IMR-90 (cell line): ENCODE data around the gene VPS33A. TPM values are rescaled to one million over a fixed set of nuclear protein-coding genes. Genes with fewer than 3 reads are reported as not detected.
"Not testable (repeated sequence)": the region's sequence is repeated elsewhere in the genome, so short reads cannot be mapped to it uniquely, and the experiment has no call there.

Experiments
- ATAC-seq: fragments of 200-7000 bp; cut with Tn5 transposase; 2 replicates; pipeline ENCODE4 v1.9.1; 2020; ENCODE audit warnings: low read depth, mild to moderate bottlenecking, moderate library complexity
- BruUV-seq: library from RNA; stranded (reverse); fragments of 400-500 nt; replicated peaks from 2 replicates; lab custom pipeline; 2021; lab: Mats Ljungman, UMichigan
- CTCF ChIA-PET: fragments of 300-600 bp; formaldehyde crosslinking; extraction: SDS; loops from one replicate; lab custom pipeline; 2021; ENCODE audit warnings: antibody characterized with exemption; lab: Yijun Ruan, JAX
- POLR2A ChIA-PET: fragments of 300-600 bp; sonication (Branson Sonifier 250); formaldehyde crosslinking; loops from one replicate; lab custom pipeline; 2022; ENCODE audit warnings: antibody characterized with exemption; ENCODE audit not compliant: unreplicated experiment; lab: Charles Lee
- DNase-seq: peaks from one replicate; pipeline ENCODE4 v3.0.0; 2013
- H2AFZ ChIP-seq: replicated peaks from 2 replicates; pipeline ENCODE3; 2013; ENCODE audit warnings: low read length, mild to moderate bottlenecking; ENCODE audit not compliant: poor library complexity
- H2AK5ac ChIP-seq: 2 replicates; pipeline ENCODE4 v1.6.1; 2013; ENCODE audit warnings: low read depth, low read length, inconsistent platforms
- H2AK9ac ChIP-seq: replicated peaks from 2 replicates; pipeline ENCODE3; 2013; ENCODE audit warnings: mild to moderate bottlenecking, low read depth, low read length, moderate library complexity; ENCODE audit not compliant: poor library complexity
- H2BK120ac ChIP-seq: 2 replicates; pipeline ENCODE4 v1.6.1; 2013; ENCODE audit warnings: low read depth, low read length, inconsistent platforms
- H2BK15ac ChIP-seq: 3 replicates; pipeline ENCODE4 v1.6.1; 2013; ENCODE audit warnings: low read depth, low read length, inconsistent platforms
- H2BK20ac ChIP-seq: 2 replicates; pipeline ENCODE4 v1.6.1; 2013; ENCODE audit warnings: low read depth, mild to moderate bottlenecking, inconsistent platforms, low read length, moderate library complexity
- H2BK5ac ChIP-seq: 2 replicates; pipeline ENCODE4 v1.6.1; 2013; ENCODE audit warnings: mild to moderate bottlenecking, low read depth, low read length, inconsistent platforms; ENCODE audit not compliant: poor library complexity, severe bottlenecking
- H3K14ac ChIP-seq: replicated peaks from 2 replicates; pipeline ENCODE4 v1.6.1; 2013; ENCODE audit warnings: low read depth, low read length, inconsistent platforms
- H3K18ac ChIP-seq: 2 replicates; pipeline ENCODE4 v1.6.1; 2013; ENCODE audit warnings: low read depth, low read length, control low read depth
- H3K23ac ChIP-seq: 2 replicates; pipeline ENCODE4 v1.6.1; 2013; ENCODE audit warnings: low read depth, low read length, inconsistent platforms
- H3K27ac ChIP-seq: 2 replicates; pipeline ENCODE4 v1.5.1; 2013; ENCODE audit warnings: mild to moderate bottlenecking, control low read depth, low read length; ENCODE audit not compliant: insufficient read depth
- H3K27me3 ChIP-seq: 2 replicates; pipeline ENCODE4 v1.6.1; 2013; ENCODE audit warnings: low read length; ENCODE audit not compliant: control insufficient read depth, insufficient read depth
- H3K36me3 ChIP-seq: 2 replicates; pipeline ENCODE4 v1.6.1; 2013; ENCODE audit warnings: low read length, mixed read lengths; ENCODE audit not compliant: control insufficient read depth, insufficient read depth
- H3K4ac ChIP-seq: 2 replicates; pipeline ENCODE4 v1.6.1; 2013; ENCODE audit warnings: low read depth, low read length, inconsistent platforms
- H3K4me1 ChIP-seq: 2 replicates; pipeline ENCODE4 v1.6.1; 2013; ENCODE audit warnings: low read length, mixed read lengths; ENCODE audit not compliant: control insufficient read depth, insufficient read depth
- H3K4me2 ChIP-seq: 2 replicates; pipeline ENCODE4 v1.6.1; 2013; ENCODE audit warnings: low read depth, mild to moderate bottlenecking, control low read depth, low read length, moderate library complexity
- H3K4me3 ChIP-seq: 2 replicates; pipeline ENCODE4 v1.5.1; 2013; ENCODE audit warnings: low read depth, mild to moderate bottlenecking, control low read depth, low read length, moderate library complexity; ENCODE audit not compliant: insufficient read depth
- H3K56ac ChIP-seq: 2 replicates; pipeline ENCODE4 v1.6.1; 2013; ENCODE audit warnings: low read length, inconsistent platforms; ENCODE audit not compliant: insufficient read depth; ENCODE audit errors: extremely low read depth
- H3K79me1 ChIP-seq, 2 experiments: 2 replicates each; pipeline ENCODE4 v1.6.1; 2013; ENCODE audit warnings: low read length in 2 of 2, inconsistent platforms in 1 of 2, low read depth in 1 of 2
- H3K9ac ChIP-seq: 2 replicates; pipeline ENCODE4 v1.6.1; 2013; ENCODE audit warnings: low read depth, low read length, control low read depth
- H3K9me1 ChIP-seq: 2 replicates; pipeline ENCODE4 v1.6.1; 2013; ENCODE audit warnings: low read length, inconsistent platforms; ENCODE audit not compliant: insufficient read depth
- H3K9me3 ChIP-seq: 2 replicates; pipeline ENCODE4 v1.6.1; 2013; ENCODE audit warnings: low read length; ENCODE audit not compliant: control insufficient read depth, insufficient read depth
- H4K20me1 ChIP-seq: 2 replicates; pipeline ENCODE4 v1.6.1; 2013; ENCODE audit warnings: low read length, inconsistent platforms; ENCODE audit not compliant: insufficient read depth
- H4K5ac ChIP-seq: 2 replicates; pipeline ENCODE4 v1.6.1; 2013; ENCODE audit warnings: mild to moderate bottlenecking, low read depth, low read length, control low read depth
- H4K8ac ChIP-seq, 2 experiments: 2 replicates each; pipeline ENCODE4 v1.6.1; 2013; ENCODE audit warnings: low read depth in 2 of 2, low read length in 2 of 2, control low read depth in 1 of 2, inconsistent platforms in 1 of 2
- H4K91ac ChIP-seq: 2 replicates; pipeline ENCODE4 v1.6.1; 2013; ENCODE audit warnings: low read depth, low read length, inconsistent platforms; ENCODE audit not compliant: insufficient read depth
- WGBS, 2 experiments: methylation state at CpG; one replicate each; pipeline versions ENCODE4 v1.1.5 to v1.1.7; 2013; ENCODE audit warnings: missing lambda C conversion rate in 2 of 2; ENCODE audit not compliant: insufficient read length in 1 of 2; ENCODE audit errors: extremely low coverage in 2 of 2; 5-methylcytosine and 5-hydroxymethylcytosine counted together
- dilution Hi-C: fragments of 300-500 bp; cut with HindIII; formaldehyde crosslinking; loops from one replicate; pipeline ENCODE4 v1.14.3; 2018; ENCODE audit warnings: low sequenced_read_pairs; ENCODE audit not compliant: unreplicated experiment
- in situ Hi-C: fragments of 300-500 bp; cut with MboI; formaldehyde crosslinking; loops from 3 replicates; pipeline ENCODE4 v1.14.3; 2019; ENCODE audit warnings: low sequenced_read_pairs, inconsistent platforms, mixed read lengths
- intact Hi-C: fragments of 100-400 bp; cut with micrococcal nuclease; formaldehyde crosslinking; loops from 2 replicates; pipeline ENCODE4 v1.10.0; 2022
- polyA plus RNA-seq, 3 experiments: library from polyadenylated mRNA; depleted of rRNA; stranded (reverse); fragments of >200 nt; gene quantifications; 2 replicates each; pipeline ENCODE4 v1.2.3, GENCODE V29; 2012; ENCODE audit warnings: low replicate concordance in 1 of 3
- total RNA-seq: library from RNA; depleted of rRNA; stranded (reverse); fragments of >200 nt; gene quantifications from 2 replicates; pipeline ENCODE4 v1.2.3, GENCODE V29; 2012

The VPS33A gene
- total and polyA plus RNA-seq, 2 of the 4 experiments (the other 2 are of a cell fraction): 14.0 to 20.3 TPM

DNA sequence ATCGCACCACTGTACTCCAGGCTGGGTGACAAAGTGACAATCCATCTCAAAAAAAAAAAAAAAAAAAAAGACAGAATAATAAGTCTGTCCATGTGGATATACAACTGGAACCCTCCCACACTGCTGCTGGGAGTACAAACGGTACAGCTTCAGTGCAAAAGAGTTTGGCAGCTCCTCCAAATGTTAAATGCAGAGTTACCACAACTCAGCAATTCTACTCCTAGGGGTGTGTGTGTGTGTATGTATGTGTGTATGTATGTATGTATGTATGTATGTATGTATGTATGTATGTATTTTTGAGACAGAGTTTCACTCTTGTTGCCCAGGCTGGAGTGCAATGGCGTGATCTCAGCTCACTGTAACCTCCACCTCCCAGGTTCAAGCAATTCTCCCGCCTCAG is 7.4 kb downstream of the VPS33A start:
- in situ Hi-C loops, H3K4me2 ChIP-seq, intact Hi-C loops, H3K79me1 ChIP-seq, H2BK120ac ChIP-seq, DNase-seq, H3K14ac ChIP-seq, H2BK15ac ChIP-seq, H3K27me3 ChIP-seq, H4K8ac ChIP-seq, H3K4me1 ChIP-seq, H2BK5ac ChIP-seq, CTCF ChIA-PET, H3K56ac ChIP-seq, ATAC-seq, H3K9me3 ChIP-seq, POLR2A ChIA-PET, BruUV-seq, H3K4me3 ChIP-seq, H2AK9ac ChIP-seq, H2BK20ac ChIP-seq, H2AK5ac ChIP-seq, H2AFZ ChIP-seq, H3K23ac ChIP-seq, H4K5ac ChIP-seq, H4K91ac ChIP-seq, H3K4ac ChIP-seq, H3K27ac ChIP-seq, H3K18ac ChIP-seq, H3K9ac ChIP-seq, dilution Hi-C loops, H3K9me1 ChIP-seq, H4K20me1 ChIP-seq: not testable (repeated sequence)
- no CpG with 5 or more reads among the region's 4 CpGs for WGBS, 2 experiments
- peaks cover 36% of the 10 kb centered on the region for H3K36me3 ChIP-seq

GRCh38 chr12:122258462-122258861 is 7.8 kb downstream of the VPS33A start:
- H3K14ac ChIP-seq, H2AK9ac ChIP-seq, H2BK20ac ChIP-seq, H2AFZ ChIP-seq, H4K91ac ChIP-seq, H3K23ac ChIP-seq, intact Hi-C loops, H3K27me3 ChIP-seq, H3K79me1 ChIP-seq, H3K9ac ChIP-seq, H3K9me1 ChIP-seq, H3K18ac ChIP-seq, in situ Hi-C loops, H3K27ac ChIP-seq, H3K4me1 ChIP-seq, H2BK5ac ChIP-seq, H3K56ac ChIP-seq, H4K8ac ChIP-seq, H3K4me3 ChIP-seq, H4K5ac ChIP-seq, H2BK120ac ChIP-seq, H2BK15ac ChIP-seq, BruUV-seq, POLR2A ChIA-PET, DNase-seq, H3K9me3 ChIP-seq, H4K20me1 ChIP-seq, dilution Hi-C loops, CTCF ChIA-PET, ATAC-seq, H2AK5ac ChIP-seq, H3K4me2 ChIP-seq, H3K4ac ChIP-seq: not testable (repeated sequence)
- no CpG with 5 or more reads among the region's 4 CpGs for WGBS, 2 experiments
- H3K36me3 ChIP-seq: peaks cover 36% of the 10 kb centered on the region
